GM18873 (cell line): Measurements from ENCODE around the gene LAMC2.
"Not testable (repeated sequence)": the region's sequence is repeated elsewhere in the genome, so short reads cannot be mapped to it uniquely, and the experiment has no call there.

Experiments used
- ATAC-seq: cut with Tn5 transposase; IDR thresholded peaks from one replicate; pipeline ENCODE4 v1.9.1; 2021; ENCODE audit warnings: mild to moderate bottlenecking, moderate library complexity, moderate number of reproducible peaks; ENCODE audit not compliant: unreplicated experiment, low FRiP score

Gene LAMC2

GRCh38 chr1:183185941-183186490 is at the start of gene LAMC2:
LAMC2 (plus strand) TSS chr1:183186264; CDS start chr1:183186353, 89 bp downstream.
- ATAC-seq = no peak

DNA sequence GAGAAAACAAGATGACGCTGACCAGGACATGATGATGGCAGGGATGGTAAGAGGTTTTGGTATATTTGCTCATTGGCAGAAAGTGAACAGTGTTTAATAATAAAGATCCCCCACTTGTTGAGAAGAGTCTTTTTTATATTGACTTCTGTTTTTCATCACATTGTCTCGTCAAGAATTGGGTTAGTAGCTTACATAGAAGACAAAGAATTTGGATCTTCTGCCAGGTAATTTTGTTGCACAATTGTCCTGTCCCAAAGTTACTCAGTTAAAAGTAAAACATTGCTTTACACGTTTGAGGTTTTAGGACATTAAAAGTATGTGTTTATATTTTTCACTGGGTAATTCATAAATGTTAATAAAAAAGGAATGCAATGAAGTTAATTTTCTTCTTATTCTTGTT is 48.3 kb upstream of the LAMC2 start:
- ATAC-seq = no peak

- no peak for ATAC-seq
Observed at GRCh38 chr1:183138301-183138700, 47.8 kb upstream of the LAMC2 start.

DNA sequence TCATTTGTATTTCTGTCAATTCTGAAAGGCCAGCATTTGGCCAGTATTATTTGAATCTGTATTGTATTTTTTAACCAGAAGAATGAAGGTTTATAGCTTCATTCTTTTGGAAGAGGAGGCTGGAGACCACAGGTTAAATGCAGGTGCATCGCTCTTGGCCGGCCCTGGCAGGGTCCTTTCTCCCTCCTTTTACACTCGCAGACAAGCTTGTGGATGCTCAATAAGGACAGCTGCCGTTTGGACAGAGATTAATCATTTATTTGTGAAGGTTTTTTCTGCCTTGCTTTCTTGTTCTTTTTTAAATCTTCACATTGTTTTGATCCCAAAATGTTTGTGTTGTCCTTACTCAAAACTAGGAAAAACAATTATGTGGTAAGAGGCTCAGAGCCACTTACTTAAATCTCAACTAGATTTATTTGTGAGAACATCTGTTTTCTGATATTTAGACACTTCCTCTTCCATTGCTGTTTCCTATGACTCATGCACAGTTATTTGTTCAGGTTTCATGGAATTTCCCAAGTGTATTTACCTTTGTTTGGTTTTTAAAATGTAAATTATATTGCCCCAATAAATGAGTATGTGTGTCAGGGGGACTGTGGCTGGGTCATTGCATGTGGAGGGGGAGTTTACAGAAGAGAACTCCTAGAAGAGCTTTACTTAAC is 46.7 kb upstream of the LAMC2 start:
- no peak for ATAC-seq

GRCh38 chr1:183140633-183141032 is 45.4 kb upstream of the LAMC2 start:
- no peak for ATAC-seq

DNA sequence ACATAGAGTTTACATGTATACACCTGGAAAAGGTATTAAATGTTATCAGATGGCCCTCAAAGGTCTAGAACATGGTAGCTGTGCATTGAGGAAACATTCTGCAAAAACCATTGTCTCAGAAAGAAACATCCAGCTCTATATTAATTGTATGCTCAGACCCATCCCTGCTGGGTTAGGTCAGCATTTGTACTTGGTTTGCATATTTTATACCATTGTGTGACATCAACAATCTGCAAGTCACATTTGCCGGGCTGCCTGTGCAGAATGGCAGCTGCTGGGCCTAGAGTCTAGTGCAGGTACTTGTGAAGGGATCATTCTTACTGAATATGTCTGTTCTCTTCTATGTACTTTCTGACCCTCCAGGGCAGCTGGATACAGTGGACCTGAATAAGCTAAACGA is 43.9 kb upstream of the LAMC2 start:
- no peak for ATAC-seq

- no peak for ATAC-seq
Observed at GRCh38 chr1:183143576-183144315, 42.3 kb upstream of the LAMC2 start.

DNA sequence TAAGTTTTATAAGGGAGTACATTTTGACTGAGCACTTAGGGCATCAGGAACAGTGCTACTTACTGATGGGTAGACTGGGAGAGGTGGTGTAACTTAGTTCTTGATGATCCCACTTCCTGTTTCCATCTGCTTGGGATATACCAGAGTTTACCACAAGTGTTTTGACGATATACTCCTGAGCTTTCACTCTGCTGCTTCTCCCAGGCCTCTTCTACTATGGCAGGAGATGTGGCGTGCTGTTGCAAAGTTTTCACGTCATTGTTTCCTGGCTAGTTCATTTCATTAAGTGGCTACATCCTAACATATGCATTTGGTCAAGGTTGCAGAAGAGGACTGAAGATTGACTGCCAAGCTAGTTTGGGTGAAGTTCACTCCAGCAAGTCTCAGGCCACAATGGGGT is 41.3 kb upstream of the LAMC2 start:
- no peak for ATAC-seq

- no peak for ATAC-seq
Observed at GRCh38 chr1:183147735-183148134, 38.3 kb upstream of the LAMC2 start.

- no peak for ATAC-seq
Observed at GRCh38 chr1:183148599-183148998, 37.5 kb upstream of the LAMC2 start.

DNA sequence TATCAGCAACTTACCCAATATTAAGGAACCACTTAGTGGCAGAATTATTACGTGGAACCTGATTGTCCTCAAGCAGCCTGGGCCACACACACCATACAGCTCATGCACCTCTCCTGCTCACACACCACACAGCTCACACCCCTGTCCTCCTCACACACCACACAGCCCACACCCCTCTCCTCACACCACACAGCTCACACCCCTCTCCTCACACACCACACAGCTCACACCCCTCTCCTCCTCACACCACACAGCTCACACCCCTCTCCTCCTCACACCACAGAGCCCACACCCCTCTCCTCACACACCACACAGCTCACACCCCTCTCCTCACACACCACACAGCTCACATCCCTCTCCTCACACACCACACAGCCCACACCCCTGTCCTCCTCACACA is 36.8 kb upstream of the LAMC2 start:
- ATAC-seq = no peak

DNA sequence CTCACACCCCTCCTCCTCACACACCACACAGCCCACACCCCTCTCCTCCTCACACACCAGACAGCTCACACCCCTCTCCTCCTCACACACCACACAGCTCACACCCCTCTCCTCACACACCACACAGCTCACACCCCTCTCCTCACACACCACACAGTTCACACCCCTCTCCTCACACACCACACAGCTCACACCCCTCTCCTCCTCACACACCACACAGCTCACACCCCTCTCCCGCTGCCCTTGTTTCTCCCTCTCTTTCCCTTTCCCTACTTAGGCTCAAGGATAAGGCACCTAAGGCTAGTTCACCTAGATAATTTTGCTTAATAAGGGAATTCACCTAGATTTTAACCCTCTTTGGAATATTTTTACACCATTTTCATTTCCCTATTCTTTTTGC is 36.0 kb upstream of the LAMC2 start:
- not testable (repeated sequence) for ATAC-seq

- no peak for ATAC-seq
Observed at GRCh38 chr1:183150445-183150844, 35.6 kb upstream of the LAMC2 start.

DNA sequence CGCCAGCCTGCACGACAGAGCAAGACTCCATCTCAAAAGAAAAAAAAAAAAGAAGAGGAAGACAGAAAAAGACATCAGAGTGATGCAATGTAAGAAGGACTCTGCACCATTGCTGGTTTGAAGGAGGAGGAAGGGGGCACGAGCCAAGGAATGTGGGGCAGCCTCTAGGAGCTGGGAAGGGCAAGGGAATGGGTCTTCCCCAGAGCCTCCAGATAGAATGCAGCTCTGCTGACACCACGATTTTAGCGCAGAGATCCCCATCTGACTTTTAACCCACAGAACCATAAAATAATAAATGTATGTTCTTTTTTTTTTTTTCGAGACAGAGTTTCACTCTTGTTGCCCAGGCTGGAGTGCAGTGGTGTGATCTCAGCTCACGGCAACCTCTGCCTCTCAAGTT is 33.9 kb upstream of the LAMC2 start:
- ATAC-seq = no peak

DNA sequence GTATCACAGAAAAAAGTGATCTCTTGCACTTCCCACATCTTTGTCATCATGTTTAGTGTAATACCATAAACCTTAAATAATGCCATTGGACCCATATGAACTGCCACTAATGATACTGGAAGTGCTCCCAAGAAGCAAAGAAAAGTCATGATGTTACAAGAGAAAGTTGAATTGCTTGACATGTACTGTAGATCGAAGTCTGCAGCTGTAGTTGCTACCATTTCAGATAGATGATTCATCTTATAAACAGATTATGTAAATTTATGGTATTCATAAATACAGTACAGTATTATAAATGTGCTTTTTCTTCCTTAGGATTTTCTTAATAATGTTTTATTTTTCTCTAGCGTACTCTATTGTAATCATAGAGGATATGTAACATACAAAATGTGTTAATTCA is 30.1 kb upstream of the LAMC2 start:
- ATAC-seq = no peak

DNA sequence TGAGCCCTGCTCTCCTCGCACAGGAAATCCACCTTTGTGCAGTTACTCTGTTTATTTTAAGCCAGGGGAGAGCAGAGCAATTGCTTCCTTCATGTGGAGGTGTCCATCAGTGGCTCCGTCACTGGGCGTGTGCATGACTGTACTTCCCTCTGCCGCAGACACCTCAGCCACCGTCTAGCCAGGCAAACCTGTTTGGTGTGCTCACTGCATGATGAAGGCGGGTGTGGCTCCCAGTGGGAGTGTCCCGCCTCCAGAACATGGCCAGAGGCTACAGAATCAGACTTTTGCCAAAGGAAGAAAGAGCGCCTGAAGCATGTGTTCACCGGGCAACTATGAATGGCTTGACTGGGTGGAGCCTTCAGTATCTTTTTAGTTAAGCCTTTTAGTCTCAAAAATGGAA is 26.1 kb upstream of the LAMC2 start:
- no peak for ATAC-seq

GRCh38 chr1:183161391-183161790 is 24.7 kb upstream of the LAMC2 start:
- ATAC-seq = no peak

DNA sequence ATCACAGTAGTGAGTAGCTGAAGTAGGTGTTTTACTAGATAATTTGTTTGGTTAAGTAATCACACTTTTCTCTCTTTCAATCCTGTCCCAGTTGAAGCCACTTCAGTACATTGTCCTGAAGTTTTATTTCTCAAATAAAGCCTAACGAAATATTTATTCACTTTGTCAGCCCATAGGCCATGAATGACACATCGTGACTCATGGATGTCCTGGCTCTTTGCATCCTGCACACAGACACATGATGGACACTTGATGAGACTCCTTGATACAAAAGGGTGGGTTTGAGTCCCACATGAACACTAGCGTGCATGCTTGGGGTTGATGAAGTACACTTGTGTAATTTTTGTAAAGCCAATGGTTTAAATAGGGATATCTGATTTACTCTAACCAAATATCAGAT is 22.7 kb upstream of the LAMC2 start:
- no peak for ATAC-seq

DNA sequence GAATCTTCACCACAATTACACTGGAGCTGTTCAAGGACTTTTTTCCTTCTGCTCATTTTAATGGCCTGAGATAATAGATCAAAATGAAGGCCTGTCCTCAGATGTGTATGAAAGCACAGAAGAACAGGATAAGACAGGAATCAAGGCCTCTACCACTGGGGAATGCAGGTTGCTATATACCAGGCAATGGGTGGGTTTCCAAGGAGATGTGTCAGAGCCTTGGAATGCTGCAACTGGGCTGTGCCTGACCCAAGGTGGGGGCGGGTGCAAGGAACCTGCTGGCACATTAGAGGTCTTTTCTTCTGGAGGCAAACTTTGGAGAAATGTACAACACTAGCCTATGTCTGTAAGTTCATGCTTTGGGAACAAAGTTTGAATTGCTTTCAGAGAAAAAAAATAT is 21.7 kb upstream of the LAMC2 start:
- ATAC-seq = no peak

DNA sequence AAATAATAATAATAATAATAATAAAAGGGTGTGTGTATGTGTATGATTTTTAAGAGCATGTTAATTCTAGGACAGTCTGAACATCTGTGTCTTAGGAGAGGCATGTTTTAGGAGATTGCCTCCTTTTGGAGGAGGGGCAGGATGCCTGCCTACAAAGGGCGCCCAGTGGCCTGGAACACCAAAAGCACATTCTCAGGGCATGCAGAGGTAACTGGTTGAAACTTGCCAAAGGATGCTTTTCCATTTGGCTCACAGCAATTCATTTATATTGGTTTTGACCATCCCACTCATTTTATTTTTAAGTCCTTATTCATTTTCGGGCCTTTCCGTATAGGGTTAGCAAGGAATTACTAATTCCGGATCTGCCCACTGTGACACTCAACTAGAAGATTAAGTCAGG is 21.1 kb upstream of the LAMC2 start:
- ATAC-seq = no peak

DNA sequence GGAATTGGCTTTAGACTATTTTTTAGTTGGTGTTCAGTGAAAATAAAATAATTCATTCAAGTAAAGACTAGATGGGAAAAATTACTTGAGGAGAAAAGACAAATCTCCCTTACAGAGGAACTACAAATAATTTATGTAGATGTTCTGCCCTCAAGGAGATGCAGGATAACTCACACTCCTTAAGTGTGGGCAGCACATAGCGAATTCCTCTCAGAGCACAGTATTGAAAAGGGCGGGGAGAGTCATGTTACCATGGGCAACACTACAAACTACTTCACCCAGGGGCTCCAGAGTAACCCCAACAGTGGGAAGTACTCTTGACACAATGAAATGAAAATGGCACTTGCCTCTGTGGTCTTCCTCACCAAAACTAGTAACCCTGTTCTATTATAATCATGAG is 20.6 kb upstream of the LAMC2 start:
- ATAC-seq = no peak

GRCh38 chr1:183166454-183166853 is 19.6 kb upstream of the LAMC2 start:
- no peak for ATAC-seq
